Activated CD8-positive, alpha-beta memory T cell treated with anti-CD3 and anti-CD28 coated beads, Interleukin-2, amount 50 U/mL, for 4 hours (primary cell): ENCODE results near the gene NQO2.
"Not testable (repeated sequence)": the region's sequence is repeated elsewhere in the genome, so short reads cannot be mapped to it uniquely, and the experiment has no call there.

Source experiments
- DNase-seq: peaks from one replicate; pipeline ENCODE4 v3.0.0-alpha.2; 2020

Gene NQO2

DNA sequence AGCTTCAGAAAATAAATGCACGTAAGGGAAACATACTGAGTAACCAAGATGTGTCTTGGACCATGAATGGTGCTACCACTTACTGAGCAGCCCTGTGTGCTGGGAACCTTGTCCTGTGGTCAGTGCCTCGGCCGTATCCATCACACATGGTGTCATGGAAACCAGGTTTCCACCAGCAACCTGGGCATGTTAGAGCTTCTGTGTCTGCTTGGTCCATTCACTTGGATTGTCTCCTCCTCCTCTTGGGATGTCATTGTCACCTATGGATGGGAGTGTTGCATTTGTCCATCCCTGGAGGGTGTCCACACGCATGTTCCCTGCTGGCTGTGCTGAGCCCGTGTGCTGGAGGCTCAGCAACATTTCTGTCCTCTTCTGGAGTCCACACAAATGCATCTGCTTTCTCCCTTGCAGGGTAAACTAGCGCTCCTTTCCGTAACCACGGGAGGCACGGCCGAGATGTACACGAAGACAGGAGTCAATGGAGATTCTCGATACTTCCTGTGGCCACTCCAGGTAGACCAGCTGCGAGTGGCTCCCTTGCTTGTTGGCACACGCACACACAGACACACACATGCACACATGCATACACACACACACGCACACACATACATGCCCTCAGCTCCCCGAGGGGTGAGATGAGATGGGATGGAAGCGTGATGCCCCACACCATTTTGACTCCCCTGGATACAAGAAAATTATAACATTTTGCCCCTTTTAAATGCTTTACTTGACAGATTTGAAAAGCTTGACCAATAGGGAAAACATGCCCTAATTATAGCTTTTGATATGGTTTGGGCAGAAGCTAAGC is 17.0 kb downstream of the NQO2 start:
- DNase-seq, result no peak

DNA sequence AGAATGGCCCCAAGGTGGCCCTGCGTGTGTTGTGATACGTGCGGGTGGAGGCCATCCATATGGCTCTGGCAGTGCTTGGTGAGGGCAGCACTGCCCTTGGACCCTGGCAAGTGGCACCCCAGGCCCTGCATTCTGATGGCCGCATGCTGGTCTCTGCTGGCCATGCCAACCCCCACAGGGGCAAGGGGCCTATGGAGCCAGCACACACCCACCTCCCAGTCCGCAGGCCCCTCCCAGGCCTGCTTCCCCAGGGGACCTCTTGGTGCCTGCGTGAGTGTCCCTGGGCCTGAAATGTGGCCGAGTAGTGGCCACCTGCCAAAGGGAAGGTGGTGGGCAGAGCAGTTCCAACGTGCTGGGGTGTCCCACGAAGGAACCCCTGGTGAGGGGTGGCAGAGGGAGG is 17.6 kb downstream of the NQO2 start:
- no peak for DNase-seq

DNA sequence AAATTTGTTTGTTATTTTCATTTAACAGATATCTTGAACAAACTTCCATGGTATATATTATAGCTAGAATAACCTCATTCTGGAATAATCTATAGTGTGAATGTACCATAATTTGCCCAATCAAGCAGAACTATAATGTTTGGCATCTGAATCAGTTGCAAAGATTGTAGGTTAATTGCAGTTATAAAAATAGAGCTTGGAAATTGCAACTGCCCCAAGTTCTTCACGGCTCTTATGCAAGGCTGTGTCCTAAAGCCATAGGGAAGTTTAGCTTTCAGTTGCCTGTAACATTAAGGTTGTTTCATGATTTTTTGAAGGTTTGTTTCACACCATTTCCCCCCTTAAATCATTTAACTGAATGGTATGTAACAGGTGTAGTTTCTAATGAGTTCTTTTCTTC is 19.4 kb downstream of the NQO2 start:
- DNase-seq, result no peak

DNA sequence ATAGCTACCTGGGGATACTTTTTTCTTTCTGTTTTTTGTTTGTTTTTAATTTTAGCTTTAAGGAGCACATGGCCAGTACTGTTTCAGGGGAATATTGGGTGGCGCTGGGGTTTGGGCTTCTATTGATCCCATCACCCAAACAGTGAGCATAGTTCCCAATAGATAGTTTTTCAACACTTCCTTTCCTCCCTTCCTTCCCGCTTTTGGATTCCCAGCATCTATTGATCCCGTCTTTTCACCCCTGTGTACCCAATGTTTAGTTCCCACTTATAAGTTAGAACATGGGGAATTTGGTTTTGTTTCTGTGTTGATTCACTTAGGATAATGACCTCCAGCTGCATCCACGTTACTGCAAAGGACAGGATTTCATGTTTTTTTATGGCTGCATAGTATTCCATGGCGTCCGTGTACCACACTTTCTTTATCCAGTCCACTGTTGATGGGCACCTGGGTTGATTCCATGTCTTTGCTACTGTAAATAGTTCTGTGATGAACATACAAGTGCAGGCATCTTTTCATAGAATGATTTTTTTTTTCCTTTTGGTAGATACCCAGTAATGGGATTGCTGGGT is 20.1 kb downstream of the NQO2 start:
- DNase-seq, result no peak

DNA sequence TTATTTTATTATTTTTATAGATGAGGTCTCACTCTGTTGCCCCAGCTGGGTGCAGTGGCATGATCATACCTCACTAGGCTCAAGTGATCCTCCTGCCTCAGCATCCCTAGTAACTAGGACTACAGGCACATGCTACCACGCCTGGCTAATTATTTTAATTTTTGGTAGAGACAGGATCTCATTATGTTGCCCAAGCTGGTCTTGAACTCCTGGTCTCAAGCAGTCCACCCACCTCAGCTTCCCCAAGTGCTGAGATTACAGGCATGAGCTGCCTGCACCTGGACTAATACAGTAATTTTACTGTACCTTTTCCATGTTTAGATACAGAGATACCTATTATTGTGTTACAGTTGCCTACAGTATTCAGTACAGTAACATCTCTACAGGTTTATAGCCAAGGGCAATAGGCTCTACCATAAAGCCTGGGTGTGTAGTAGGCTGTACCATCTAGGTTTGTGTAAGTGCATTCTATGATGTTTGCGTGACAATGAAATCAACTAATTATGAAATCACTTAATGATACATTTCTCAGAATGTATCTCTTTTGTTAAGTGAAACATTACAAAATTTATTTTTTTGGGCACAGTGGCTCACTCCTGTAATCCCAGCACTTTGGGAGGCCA is 21.4 kb downstream of the NQO2 start:
- not testable (repeated sequence) for DNase-seq

DNA sequence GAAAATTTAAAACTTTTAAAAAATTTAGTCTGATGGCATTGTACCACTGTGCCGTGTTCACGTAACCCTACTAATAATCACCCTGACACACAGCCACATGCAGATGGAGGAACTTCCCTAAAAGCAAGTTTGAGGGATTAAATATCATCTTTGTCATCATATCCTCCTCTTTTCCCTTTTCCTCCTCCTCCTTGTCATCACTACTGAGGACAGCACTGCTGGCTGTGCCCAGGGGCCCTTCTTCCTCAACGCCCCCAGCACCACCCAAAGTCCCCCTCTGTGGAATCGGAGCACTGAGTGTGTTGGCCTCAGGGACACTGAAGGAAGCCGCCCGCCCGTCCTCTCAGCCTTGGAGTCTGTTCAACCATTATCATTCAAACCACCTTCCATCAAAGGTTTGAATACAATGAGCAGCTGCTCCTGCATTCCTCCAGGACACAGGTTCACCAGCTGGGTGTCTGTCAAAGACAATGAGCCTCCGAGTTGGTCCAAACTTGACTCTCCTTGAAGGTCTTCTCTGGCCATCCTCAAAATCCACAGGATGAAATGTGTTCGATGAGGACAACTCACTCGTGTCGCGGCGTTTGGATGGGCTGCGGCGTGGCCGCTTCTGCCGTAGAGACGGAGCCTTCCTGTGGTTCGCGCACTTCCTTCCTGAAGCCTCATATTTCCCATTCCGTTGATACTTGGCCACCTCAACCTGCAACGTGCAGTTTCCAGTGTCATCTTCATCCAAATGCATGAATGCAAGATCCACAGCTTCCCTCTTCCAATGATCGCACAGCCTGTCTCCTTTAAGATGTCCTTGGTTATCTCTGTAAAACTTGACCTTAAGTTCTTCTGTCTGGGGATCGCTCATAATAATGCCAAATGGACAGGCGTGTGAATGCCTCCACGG is 23.3 kb downstream of the NQO2 start:
- peak; percentile 38 for DNase-seq

DNA sequence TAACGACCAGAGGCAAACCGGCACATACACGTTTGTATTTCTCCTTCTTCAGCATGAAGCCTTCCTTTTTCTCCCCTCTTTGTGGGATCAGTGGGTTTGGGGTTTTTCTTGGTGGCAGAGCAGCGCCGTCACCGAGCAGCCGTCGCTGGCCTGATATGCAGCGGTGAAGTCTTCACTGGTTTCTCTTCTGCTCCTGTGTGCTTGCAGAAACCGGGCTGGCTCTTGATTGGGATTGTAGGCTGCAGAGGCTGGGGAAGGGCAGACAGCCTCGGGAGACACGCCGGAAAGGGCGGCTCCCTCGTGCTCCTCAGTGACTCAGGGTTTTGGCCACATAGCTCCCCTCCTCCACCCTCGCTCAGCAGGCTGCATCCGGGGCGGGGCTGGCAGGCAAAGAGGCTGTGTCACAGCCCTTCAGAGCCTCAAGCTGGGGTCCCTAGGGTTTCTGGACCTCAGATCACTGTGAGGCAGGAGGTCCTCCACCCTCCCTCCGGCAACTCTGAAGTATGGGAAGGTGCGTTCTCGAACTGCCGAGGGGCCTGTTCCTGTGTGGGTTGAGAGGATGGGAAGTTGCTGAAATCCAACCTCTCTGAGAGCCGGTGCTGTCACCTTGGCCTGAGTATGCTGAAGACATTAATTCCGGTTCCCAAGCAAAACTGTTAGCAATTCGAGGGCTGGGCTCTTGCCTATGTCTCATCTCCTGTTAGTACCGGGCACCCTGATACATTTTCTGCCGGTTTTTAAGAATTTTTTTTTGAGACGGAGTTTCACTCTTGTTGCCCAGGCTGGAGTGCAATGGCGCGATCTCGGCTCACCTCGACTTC is 24.2 kb downstream of the NQO2 start:
- peak; percentile 89 for DNase-seq

DNA sequence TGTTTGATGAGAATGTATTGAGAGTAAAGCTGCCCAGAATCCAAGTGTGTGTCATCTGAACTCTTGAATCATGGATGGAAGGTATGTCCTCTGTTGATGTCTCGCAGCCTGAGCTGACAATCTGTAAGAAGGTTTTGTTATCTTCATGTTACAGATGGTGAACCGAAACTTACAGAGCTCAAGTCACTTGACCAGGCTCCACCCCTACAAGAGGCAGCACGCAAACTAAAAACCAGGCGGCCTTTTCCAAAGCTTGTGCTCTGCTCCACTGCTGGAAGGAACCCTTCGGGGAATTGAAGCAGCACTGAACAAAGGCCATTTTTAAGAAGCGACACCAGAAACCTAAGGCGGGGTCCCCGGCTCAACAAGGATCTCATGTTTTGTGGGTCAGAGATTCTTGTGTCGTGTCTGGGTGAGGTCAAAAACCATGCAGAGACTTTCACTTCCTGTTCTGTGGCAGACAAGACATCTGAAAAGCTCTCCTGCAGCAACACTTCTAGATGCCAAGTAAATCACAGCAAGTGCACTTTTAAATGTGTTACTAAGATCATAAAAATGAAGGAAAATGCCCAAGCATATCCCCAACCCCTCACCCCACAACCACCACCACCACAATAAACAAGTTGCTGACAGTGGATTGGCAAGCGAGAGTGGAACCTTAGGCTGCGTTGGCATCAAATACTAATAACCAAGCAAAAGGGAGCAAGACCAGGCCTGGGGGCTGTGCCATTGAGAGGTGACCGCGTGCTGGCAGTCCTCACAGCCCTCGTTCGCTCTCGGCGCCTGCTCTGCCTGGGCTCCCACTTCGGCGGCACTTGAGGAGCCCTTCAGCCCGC is 27.3 kb downstream of the NQO2 start:
- DNase-seq, result no peak

DNA sequence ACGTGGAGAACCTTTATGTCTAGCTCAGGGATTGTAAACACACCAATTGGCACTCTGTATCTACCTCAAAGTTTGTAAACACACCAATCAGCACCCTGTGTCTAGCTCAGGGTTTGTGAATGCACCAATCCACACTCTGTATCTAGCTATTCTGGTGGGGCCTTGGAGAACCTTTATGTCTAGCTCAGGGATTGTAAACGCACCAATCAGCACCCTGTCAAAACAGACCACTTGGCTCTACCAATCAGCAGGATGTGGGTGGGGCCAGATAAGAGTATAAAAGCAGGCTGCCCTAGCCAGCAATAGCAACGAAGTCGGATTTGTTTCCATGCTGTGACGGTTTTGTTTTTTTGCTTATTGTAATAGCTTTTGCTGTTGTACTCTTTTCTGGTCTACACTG is 28.5 kb downstream of the NQO2 start:
- DNase-seq, result not testable (repeated sequence)

DNA sequence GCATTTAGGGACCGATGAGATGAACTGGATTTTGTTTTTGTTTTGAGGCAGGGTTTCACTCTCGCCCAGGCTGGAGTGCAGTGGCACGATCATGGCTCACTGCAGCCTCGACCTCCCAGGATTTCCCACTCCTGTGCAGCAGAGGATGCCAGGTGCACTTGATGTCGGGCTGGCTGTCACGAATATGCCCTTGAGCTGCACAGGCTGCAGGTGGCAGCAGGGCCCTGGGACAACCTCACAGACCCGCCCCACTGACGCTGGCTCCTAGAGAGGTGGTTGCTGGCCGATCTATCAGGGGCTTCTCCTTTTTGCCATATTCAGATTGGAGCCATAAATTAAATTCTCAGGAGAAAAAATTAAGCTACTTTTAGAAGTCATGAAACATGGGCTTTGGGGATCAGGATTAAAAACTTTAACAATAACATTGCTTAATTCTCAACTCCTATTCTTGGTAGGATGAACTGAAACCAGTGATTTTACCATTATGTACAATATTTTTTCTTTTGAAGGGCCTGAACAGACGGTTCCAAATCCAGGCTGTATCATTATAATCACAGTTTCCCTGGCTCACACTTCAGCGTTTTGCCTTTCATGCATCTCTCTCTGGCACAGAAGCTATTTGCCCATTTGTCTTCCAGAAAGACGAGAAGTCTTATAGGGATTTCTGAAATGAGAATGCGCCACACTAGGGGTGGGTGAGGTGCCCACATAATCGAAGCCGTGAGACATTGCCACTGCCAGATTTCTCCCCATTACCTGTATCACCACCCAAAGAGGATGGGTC is 32.4 kb downstream of the NQO2 start:
- DNase-seq, result no peak

DNA sequence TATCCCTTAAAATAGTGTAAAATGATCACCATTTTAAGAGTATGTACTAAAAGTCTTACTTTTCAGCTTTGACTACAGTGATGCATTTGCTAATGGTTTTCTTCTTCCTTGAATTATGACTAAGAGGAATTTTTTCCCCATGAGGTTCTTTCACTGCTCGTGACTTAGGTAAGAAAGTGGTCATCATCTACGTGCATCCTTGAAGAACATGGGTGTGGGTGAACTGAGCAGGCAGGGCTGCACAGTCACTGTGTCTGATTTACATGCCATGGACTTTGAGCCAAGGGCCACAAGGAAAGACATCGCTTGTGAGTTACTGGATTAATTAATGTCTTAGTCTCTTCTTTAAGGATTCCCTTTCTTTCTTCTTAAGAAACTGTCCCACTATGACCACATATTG is 33.3 kb downstream of the NQO2 start:
- DNase-seq, result no peak

DNA sequence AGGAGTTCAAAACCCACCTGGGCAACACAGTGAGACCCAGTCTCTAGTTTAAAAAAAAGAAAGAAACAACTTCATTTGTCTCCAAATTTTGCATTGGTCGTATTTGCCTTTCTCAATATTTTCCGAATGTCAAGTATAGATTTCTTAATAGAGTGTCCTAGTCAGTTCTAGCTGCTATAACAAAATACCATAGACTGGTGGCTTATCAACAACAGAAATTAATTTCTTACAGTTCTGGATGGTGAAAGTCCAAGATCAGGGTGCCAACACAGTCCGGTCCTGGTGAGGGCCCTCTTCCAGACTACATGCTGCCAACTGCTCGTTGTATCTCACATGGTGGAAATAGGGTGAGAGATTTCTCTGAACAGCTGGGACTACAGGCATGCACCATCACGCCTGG is 34.0 kb downstream of the NQO2 start:
- no peak for DNase-seq

DNA sequence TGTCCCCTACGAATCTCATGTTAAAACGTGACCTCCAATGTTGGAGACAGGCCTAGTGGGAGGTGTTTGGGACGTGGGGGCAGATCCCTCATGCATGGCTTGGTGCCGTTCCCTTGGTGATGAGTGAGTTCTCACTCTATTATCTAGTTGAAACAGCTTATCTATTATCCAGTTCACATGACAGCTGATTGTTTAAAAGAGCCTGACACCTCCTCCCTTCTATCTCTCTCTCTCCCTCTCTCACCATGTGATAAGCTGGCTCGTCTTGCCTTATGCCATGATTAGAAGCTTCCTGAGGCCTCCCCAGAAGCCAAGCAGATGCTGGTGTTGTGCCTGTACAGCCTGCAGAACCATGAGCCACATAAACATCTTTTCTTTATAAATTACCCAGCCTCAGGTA is 35.7 kb downstream of the NQO2 start:
- DNase-seq, result no peak

DNA sequence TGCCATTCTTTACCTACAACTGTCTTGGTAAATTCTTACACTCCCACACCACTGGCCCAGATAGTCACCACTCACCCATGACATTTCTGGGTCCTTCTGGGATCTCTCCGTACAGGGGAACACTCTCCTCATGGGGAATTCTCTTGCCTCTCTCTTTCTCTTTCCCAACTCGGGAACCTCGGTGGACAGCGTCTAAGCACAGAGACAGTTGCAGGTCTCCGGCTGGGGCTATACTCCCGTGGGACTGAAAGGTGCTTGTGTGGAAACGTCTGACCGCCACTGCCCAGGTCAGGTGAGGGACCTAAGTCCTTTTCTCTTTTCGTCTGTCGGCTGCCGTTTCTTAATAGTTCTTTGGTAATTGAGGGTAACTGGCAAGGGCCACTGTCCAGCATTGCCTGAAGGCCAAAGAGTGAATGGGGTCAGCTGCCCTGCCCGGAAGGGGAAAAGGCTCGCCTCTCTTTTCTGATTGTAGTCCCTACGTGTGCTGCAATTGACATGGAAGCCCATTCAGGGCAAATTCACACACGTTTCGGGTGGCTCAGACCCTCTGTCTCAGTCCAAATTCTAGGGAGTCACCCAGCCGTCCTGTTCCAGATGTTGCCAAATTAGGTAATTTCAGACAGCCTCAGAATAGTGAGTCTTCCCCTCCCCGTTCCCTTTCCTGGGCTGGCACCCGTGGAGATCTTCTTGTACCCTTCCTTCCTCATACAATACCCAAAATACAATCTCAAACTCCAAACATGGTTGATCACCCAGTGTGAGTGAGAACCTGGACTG is 37.4 kb downstream of the NQO2 start:
- DNase-seq, result no peak

DNA sequence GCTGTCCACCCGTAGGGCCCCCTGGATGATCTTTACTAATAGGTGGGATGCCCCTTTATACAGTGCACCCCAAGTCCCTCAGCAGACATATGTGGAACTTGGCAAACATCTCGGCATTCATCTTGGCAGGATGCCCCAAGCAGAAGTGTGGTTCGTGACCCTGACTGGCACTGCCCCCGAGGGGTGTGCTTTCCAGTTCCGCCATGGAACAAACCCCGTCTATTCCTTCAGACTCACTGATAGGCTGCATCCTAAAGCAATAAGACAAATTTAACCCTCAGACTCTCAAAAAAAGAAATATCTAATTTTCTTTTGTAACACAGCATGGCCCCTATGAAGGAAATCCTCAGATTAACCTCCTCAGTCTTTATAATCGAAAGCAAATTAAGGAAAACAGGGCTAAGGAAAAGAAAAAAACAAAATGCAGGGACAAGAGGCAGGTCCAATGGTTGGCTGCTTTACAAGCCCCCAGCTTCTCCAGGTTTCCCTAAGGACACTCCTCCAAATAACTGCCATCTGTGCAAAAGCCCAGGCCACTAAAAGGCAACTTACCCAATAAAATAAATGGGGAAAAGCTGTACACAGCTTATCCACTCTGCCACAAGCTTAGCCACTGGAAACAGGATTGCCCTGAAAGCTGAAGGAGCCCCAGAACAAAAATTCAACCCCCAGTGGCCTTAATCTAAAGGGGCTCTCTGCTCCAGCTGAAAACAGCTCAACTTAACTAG is 38.1 kb downstream of the NQO2 start:
- DNase-seq, result no peak

DNA sequence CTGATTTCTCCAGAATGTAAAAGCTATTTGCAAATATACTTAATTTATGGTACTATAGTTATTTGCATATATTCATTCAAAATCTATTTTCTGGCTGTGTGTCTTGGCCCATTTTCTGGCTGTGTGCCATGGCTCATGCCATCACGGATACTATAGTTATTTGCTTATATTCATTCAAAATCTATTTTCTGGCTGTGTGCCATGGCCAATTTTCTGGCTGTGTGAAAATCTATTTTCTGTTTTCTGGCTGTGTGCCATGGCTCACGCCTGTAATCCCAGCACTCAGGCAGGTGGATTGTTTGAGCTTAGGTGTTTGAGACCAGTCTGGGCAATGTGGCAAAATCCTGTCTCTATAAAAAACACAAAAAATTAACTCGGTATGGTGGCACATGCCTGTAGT is 39.7 kb downstream of the NQO2 start:
- DNase-seq, result no peak

DNA sequence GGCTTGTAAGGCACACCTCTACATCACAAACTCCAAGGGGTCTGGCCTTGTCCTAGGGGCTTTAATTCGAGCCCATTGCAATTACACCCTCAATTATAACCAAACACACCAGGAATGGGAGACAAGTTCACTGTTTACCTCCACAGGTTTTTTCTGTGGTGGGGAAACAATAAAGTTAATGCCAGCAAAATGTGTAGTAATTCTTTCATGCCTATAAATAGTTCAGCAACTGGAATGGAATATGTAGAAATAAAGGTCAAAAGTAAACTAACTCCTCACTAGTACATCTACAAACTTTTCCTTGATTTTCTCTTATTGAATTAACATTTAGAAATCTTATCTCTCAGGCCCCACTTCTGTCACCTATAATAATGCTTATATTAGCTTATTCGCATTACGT is 41.5 kb downstream of the NQO2 start:
- no peak for DNase-seq

DNA sequence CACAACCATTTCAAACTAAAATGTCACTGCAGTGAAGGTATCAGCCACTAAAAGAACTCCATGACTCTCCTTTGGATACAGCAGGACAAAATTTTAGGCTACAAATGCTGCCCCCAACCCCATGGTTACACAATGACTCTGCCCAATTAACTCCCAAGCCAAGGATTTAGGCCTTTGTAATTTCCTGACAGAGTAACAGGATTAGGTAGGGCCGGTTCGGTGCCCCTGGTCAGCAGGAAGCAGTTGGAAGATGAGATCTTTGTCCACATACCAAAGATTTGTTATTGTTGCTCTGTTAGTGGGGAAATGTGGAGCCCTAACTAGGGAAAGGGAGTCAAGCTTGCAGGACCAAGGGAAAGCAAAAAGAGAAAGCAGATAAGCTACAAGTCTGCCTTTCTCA is 41.9 kb downstream of the NQO2 start:
- no peak for DNase-seq

DNA sequence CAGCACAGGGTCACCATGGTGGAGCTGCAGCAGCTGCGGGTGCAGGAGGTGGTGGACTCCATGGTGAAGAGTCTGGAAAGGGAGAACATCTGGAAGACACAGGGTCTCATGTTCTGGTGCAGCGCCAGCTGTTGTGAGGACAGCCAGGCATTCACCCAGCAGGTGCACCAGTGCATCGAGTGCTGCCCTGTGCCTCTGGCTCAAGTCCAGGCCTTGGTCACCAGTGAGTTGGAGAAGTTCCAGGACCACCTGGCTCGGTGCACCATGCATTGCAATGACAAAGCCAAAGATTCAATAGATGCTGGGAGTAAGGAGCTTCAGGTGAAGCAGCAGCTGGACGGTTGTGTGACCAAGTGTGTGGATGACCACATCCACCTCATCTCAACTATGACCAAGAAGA is 45.7 kb downstream of the NQO2 start:
- DNase-seq, result no peak
